ENCODE results near the gene PTPRN2.

- TF ChIP-seq CTCF (IDR thresholded peaks at IDR 0.05) = no peak
- TF ChIP-seq POLR2A (IDR thresholded peaks at IDR 0.05) = no peak
Measured at GRCh38 chr7:157975401-157976372, 611.9 kb downstream of the PTPRN2 start.
